Neural progenitor cell (in vitro differentiated cells): Measurements from ENCODE around the gene CDC26.

Experiments
- EZH2 ChIP-seq: fragments of 200-600 bp; sonication (generic); IDR thresholded peaks from 2 replicates; pipeline ENCODE4 v1.6.1; 2017; ENCODE audit warnings: antibody characterized with exemption, mild to moderate bottlenecking, moderate library complexity
- EZH2phosphoT487 ChIP-seq: fragments of 200-600 bp; sonication (generic); IDR thresholded peaks from 2 replicates; pipeline ENCODE4 v1.6.1; 2017; ENCODE audit warnings: antibody characterized with exemption
- TF ChIP-seq, protein P1 (sequence below): fragments of 200-600 bp; sonication (generic); IDR thresholded peaks from 2 replicates; pipeline ENCODE4 v1.5.1; 2017; ENCODE audit warnings: antibody characterized with exemption, mild to moderate bottlenecking

DNA sequence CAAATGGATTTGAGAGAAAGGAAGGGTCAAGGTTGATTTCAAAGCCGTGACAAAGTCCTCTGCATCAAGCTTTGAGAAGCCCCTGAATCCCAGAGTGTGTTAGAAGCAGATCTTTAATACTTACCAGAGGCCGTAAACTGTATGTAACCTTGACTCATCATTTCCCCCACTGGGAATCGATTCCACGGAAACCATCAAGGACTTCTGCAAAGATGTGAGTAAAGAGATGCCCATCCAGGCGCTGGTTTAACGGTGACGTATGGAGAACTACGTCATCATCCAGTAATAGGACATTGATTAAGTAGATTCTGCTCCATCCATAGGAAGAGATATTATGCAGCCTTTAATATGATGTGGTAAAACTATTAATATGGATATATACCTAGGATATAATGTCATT, 26.2 kb upstream of the CDC26 start:
- TF ChIP-seq, protein P1, sequence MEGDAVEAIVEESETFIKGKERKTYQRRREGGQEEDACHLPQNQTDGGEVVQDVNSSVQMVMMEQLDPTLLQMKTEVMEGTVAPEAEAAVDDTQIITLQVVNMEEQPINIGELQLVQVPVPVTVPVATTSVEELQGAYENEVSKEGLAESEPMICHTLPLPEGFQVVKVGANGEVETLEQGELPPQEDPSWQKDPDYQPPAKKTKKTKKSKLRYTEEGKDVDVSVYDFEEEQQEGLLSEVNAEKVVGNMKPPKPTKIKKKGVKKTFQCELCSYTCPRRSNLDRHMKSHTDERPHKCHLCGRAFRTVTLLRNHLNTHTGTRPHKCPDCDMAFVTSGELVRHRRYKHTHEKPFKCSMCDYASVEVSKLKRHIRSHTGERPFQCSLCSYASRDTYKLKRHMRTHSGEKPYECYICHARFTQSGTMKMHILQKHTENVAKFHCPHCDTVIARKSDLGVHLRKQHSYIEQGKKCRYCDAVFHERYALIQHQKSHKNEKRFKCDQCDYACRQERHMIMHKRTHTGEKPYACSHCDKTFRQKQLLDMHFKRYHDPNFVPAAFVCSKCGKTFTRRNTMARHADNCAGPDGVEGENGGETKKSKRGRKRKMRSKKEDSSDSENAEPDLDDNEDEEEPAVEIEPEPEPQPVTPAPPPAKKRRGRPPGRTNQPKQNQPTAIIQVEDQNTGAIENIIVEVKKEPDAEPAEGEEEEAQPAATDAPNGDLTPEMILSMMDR: no peak
- TF ChIP-seq EZH2 (no peak), EZH2phosphoT487 (no peak)
